Skeletal muscle tissue (tissue), 4 donors: ENCODE measurements around the gene SLC6A3. TPM values are rescaled to one million over a fixed set of nuclear protein-coding genes. Genes with fewer than 3 reads are reported as not detected.

Experiments used
- H3K27ac ChIP-seq: one replicate; pipeline ENCODE4 v1.7.0; 2013; ENCODE audit warnings: mild to moderate bottlenecking, low read depth, low read length, inconsistent platforms
- H3K27me3 ChIP-seq, 3 donors: one replicate each; pipeline ENCODE4 v1.7.0; 2013; ENCODE audit warnings: low read length in 3 of 3; ENCODE audit not compliant: control insufficient read depth in 3 of 3, insufficient read depth in 3 of 3
- H3K36me3 ChIP-seq, 3 donors: one replicate each; pipeline ENCODE4 v1.7.0; 2013; ENCODE audit warnings: low read length in 3 of 3; ENCODE audit not compliant: control insufficient read depth in 3 of 3, insufficient read depth in 3 of 3
- H3K4me1 ChIP-seq, 3 donors: one replicate each; pipeline ENCODE4 v1.7.0; 2013; ENCODE audit warnings: low read length in 3 of 3, mild to moderate bottlenecking in 3 of 3; ENCODE audit not compliant: control insufficient read depth in 3 of 3, insufficient read depth in 3 of 3
- H3K4me3 ChIP-seq, 3 donors: one replicate each; pipeline ENCODE4 v1.7.0; 2013; ENCODE audit warnings: low read length in 3 of 3
- H3K9ac ChIP-seq, 3 donors: one replicate each; pipeline ENCODE4 v1.7.0; 2013; ENCODE audit warnings: low read length in 3 of 3, mild to moderate bottlenecking in 3 of 3, moderate library complexity in 2 of 3, low read depth in 1 of 3
- H3K9me3 ChIP-seq, 3 donors: one replicate each; pipeline ENCODE4 v1.7.0; 2013; ENCODE audit warnings: low read length in 3 of 3; ENCODE audit not compliant: control insufficient read depth in 3 of 3
- total RNA-seq: library from RNA; depleted of rRNA; stranded (reverse); fragments of >200 nt; gene quantifications from one replicate; pipeline ENCODE4 v1.2.3, GENCODE V29; 2014
- donor health status: Osteomylitis.

The SLC6A3 gene
- total RNA-seq, 1 donor from 2014 or later: not detected

GRCh38 chr5:1471997-1472963 lies 27.0 kb upstream of the SLC6A3 start:
- H3K9me3 ChIP-seq: no peaks in the 10 kb centered on the region
- H3K9ac ChIP-seq: no peak overlapping the region
- H3K27me3 ChIP-seq: no peaks in the 10 kb centered on the region
- H3K4me3 ChIP-seq: no peak overlapping the region
- H3K27ac ChIP-seq: no peak overlapping the region
- no peaks in the 10 kb centered on the region for H3K4me1 ChIP-seq
- H3K36me3 ChIP-seq: peaks cover 6 to 11% (median 9%) of the 10 kb centered on the region in 3 donors

GRCh38 chr5:1471240-1471853 lies 26.1 kb upstream of the SLC6A3 start:
- Histone ChIP-seq H3K4me3 (no peak overlapping the region), H3K36me3 (peaks cover 2 to 5% (median 3%) of the 10 kb centered on the region in 3 donors), H3K4me1 (no peaks in the 10 kb centered on the region), H3K9ac (no peak overlapping the region), H3K27me3 (no peaks in the 10 kb centered on the region), H3K27ac (no peak overlapping the region), H3K9me3 (no peaks in the 10 kb centered on the region)

GRCh38 chr5:1470762-1471211 lies 25.5 kb upstream of the SLC6A3 start:
- no peaks in the 10 kb centered on the region for H3K4me1 ChIP-seq
- no peak overlapping the region for H3K4me3 ChIP-seq
- no peak overlapping the region for H3K27ac ChIP-seq
- no peak overlapping the region for H3K9ac ChIP-seq
- no peaks in the 10 kb centered on the region for H3K27me3 ChIP-seq
- peaks cover 0 to under 1% (median 0%) of the 10 kb centered on the region in 3 donors for H3K9me3 ChIP-seq
- peaks cover 2 to 5% (median 3%) of the 10 kb centered on the region in 3 donors for H3K36me3 ChIP-seq

- no peak overlapping the region for H3K27ac ChIP-seq
- H3K4me1 ChIP-seq: no peaks in the 10 kb centered on the region
- peaks cover 0 to 3% (median 0%) of the 10 kb centered on the region in 3 donors for H3K9me3 ChIP-seq
- peaks cover 0 to 13% (median 2%) of the 10 kb centered on the region in 3 donors for H3K36me3 ChIP-seq
- no peak overlapping the region for H3K4me3 ChIP-seq
- H3K27me3 ChIP-seq: no peaks in the 10 kb centered on the region
- H3K9ac ChIP-seq: no peak overlapping the region
Observed at GRCh38 chr5:1468629-1469527, 23.6 kb upstream of the SLC6A3 start.

- H3K4me3 ChIP-seq: no peak overlapping the region
- peaks cover 0 to 3% (median 0%) of the 10 kb centered on the region in 3 donors for H3K9me3 ChIP-seq
- H3K9ac ChIP-seq: no peak overlapping the region
- H3K27me3 ChIP-seq: no peaks in the 10 kb centered on the region
- no peak overlapping the region for H3K27ac ChIP-seq
- peaks cover 2 to 13% (median 6%) of the 10 kb centered on the region in 3 donors for H3K36me3 ChIP-seq
- H3K4me1 ChIP-seq: no peaks in the 10 kb centered on the region
Observed at GRCh38 chr5:1468247-1468612, 23.0 kb upstream of the SLC6A3 start.

GRCh38 chr5:1467341-1468246 lies 22.4 kb upstream of the SLC6A3 start:
- Histone ChIP-seq H3K36me3 (peaks cover 3 to 13% (median 8%) of the 10 kb centered on the region in 3 donors), H3K9me3 (peaks cover 0 to 3% (median 0%) of the 10 kb centered on the region in 3 donors), H3K4me1 (no peaks in the 10 kb centered on the region), H3K4me3 (no peak overlapping the region), H3K9ac (no peak overlapping the region), H3K27me3 (no peaks in the 10 kb centered on the region), H3K27ac (no peak overlapping the region)

- H3K27ac ChIP-seq: no peak overlapping the region
- no peaks in the 10 kb centered on the region for H3K4me1 ChIP-seq
- H3K9me3 ChIP-seq: peaks cover 0 to 3% (median 0%) of the 10 kb centered on the region in 3 donors
- peaks cover 7 to 13% (median 12%) of the 10 kb centered on the region in 3 donors for H3K36me3 ChIP-seq
- no peak overlapping the region for H3K9ac ChIP-seq
- no peaks in the 10 kb centered on the region for H3K27me3 ChIP-seq
- no peak overlapping the region for H3K4me3 ChIP-seq
Observed at GRCh38 chr5:1466631-1467265, 21.5 kb upstream of the SLC6A3 start.

GRCh38 chr5:1465966-1466471 lies 20.8 kb upstream of the SLC6A3 start:
- no peaks in the 10 kb centered on the region for H3K4me1 ChIP-seq
- H3K9ac ChIP-seq: no peak overlapping the region
- H3K36me3 ChIP-seq: peaks cover 12 to 13% (median 12%) of the 10 kb centered on the region in 3 donors
- no peak overlapping the region for H3K27ac ChIP-seq
- H3K4me3 ChIP-seq: no peak overlapping the region
- peaks cover 0 to 2% (median 0%) of the 10 kb centered on the region in 3 donors for H3K27me3 ChIP-seq
- H3K9me3 ChIP-seq: peaks cover 0 to 3% (median 0%) of the 10 kb centered on the region in 3 donors
